ENCODE measurements around the gene MISP3. TPM values are rescaled to one million over a fixed set of nuclear protein-coding genes. Genes with fewer than 3 reads are reported as not detected.
"Not testable (repeated sequence)": the region's sequence is repeated elsewhere in the genome, so short reads cannot be mapped to it uniquely, and the experiment has no call there.

The MISP3 gene
- total RNA-seq, 1 experiment from 2014 or later = 5.2 TPM

DNA sequence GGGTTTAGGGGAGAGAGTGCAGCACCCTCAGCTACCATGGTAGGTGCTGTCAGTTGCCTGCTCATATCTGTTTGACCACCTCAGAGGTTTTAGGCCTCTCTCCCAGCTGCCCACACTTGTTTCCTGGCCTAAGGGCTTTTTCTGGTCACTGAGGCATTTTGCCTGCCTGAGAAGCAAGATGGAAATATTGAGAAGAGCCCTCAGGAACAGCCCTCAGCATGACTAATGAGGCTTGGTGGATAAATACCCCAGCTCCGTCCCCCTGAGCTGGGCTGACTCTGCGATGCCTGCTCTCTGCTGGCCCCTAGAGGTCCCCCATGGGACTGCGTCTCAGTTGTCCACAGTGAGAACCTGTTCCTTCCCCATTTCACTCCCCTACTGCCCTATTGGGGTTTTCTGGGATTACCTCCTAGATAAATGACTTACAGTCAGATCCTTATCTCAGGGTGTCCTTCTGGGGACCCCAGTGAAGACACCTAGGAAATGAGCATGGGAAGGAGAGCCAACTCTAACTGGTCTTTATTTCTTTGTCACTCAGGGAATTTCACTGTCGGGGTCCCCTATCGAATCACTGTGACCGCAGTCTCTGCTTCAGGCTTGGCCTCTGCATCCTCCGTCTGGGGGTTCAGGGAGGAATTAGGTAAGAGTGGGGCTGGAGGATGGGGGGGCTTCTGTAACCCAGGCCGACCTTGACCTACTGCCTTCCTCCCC lies 24.0 kb upstream of the MISP3 start:
- H3K4me3 Mint-ChIP-seq (ENCODE audit: unreplicated experiment) = no peak overlapping the region
- ChIA-PET CTCF (interaction anchor here (1.4 kb wide), 1 partner anchor 17 kb away, joined by 5 read pairs; the partner anchor contains the start of gene IL27RA), POLR2A (no interaction called here)
- peak in 1 of 2 experiments; percentile 71 for DNase-seq
- no peaks in the 10 kb centered on the region for H3K27me3 Mint-ChIP-seq (ENCODE audit: insufficient read depth, unreplicated experiment)
- H3K9me3 ChIP-seq = peaks cover 6% of the 10 kb centered on the region; the same call in 1 of the 2 replicates
- H3K4me1 Mint-ChIP-seq (ENCODE audit: low read depth, unreplicated experiment) = no peaks in the 10 kb centered on the region
- no peak overlapping the region for H3K27ac Mint-ChIP-seq (ENCODE audit: unreplicated experiment)
- no peaks in the 10 kb centered on the region for H3K27me3 ChIP-seq (replicated peaks; ENCODE audit: control insufficient read depth, insufficient read depth, low read length)
- no peaks in the 10 kb centered on the region for H3K9me3 Mint-ChIP-seq (ENCODE audit: unreplicated experiment)
- intact Hi-C loops (cut with micrococcal nuclease; ENCODE audit: unreplicated experiment) = no loop called here
- TF ChIP-seq, protein P1, sequence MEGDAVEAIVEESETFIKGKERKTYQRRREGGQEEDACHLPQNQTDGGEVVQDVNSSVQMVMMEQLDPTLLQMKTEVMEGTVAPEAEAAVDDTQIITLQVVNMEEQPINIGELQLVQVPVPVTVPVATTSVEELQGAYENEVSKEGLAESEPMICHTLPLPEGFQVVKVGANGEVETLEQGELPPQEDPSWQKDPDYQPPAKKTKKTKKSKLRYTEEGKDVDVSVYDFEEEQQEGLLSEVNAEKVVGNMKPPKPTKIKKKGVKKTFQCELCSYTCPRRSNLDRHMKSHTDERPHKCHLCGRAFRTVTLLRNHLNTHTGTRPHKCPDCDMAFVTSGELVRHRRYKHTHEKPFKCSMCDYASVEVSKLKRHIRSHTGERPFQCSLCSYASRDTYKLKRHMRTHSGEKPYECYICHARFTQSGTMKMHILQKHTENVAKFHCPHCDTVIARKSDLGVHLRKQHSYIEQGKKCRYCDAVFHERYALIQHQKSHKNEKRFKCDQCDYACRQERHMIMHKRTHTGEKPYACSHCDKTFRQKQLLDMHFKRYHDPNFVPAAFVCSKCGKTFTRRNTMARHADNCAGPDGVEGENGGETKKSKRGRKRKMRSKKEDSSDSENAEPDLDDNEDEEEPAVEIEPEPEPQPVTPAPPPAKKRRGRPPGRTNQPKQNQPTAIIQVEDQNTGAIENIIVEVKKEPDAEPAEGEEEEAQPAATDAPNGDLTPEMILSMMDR (IDR thresholded peaks at IDR 0.05; ENCODE audit: insufficient read depth in 1 of 2, low read depth in 1 of 2, low read length in 1 of 2, severe bottlenecking in 1 of 2, unreplicated experiment in 1 of 2) = peak; percentile 67 to 76
- no peaks in the 10 kb centered on the region for H3K36me3 ChIP-seq (ENCODE audit: control insufficient read depth, insufficient read depth, low read length)
- H3K36me3 Mint-ChIP-seq (ENCODE audit: insufficient read depth, unreplicated experiment) = peaks cover 7% of the 10 kb centered on the region
- no TSS peak for BruUV-seq (replicated peaks)
- H3K4me1 ChIP-seq = no peaks in the 10 kb centered on the region
- H3K4me3 ChIP-seq (ENCODE audit: low read depth, low read length) = no peak overlapping the region

DNA sequence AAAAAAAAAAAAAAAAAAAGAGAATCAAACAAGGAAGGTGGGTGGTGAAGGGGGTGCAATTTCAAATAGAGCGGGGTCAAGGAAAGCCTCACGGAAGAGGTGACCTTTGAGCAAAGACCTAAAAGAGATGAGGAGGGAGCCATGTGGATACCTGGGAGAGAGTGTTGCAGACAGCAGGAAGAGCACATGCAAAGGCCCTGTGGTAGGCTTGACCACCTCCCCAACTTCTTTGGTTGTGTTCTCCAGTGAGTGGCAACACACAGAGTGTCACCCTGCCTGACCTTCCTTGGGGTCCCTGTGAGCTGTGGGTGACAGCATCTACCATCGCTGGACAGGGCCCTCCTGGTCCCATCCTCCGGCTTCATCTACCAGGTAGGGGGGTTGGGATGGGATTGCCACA lies 22.1 kb upstream of the MISP3 start:
- Mint-ChIP-seq H3K4me1 (ENCODE audit: low read depth, unreplicated experiment) (no peaks in the 10 kb centered on the region), H3K27me3 (ENCODE audit: insufficient read depth, unreplicated experiment) (no peaks in the 10 kb centered on the region), H3K36me3 (ENCODE audit: insufficient read depth, unreplicated experiment) (peaks cover 12% of the 10 kb centered on the region), H3K27ac (ENCODE audit: unreplicated experiment) (no peak overlapping the region), H3K4me3 (ENCODE audit: unreplicated experiment) (no peak overlapping the region), H3K9me3 (ENCODE audit: unreplicated experiment) (no peaks in the 10 kb centered on the region)
- peaks cover 6% of the 10 kb centered on the region; the same call in 1 of the 2 replicates for H3K9me3 ChIP-seq
- ChIA-PET POLR2A (no interaction called here), CTCF (no interaction called here)
- no peak for DNase-seq
- intact Hi-C loops (cut with micrococcal nuclease; ENCODE audit: unreplicated experiment) = no loop called here
- H3K4me1 ChIP-seq = no peaks in the 10 kb centered on the region
- BruUV-seq (replicated peaks) = no TSS peak
- TF ChIP-seq, protein P1 (IDR thresholded peaks at IDR 0.05; ENCODE audit: insufficient read depth in 1 of 2, low read depth in 1 of 2, low read length in 1 of 2, severe bottlenecking in 1 of 2, unreplicated experiment in 1 of 2) = no peak
- no peak overlapping the region for H3K4me3 ChIP-seq (ENCODE audit: low read depth, low read length)
- H3K36me3 ChIP-seq (ENCODE audit: control insufficient read depth, insufficient read depth, low read length) = no peaks in the 10 kb centered on the region
- no peaks in the 10 kb centered on the region for H3K27me3 ChIP-seq (replicated peaks; ENCODE audit: control insufficient read depth, insufficient read depth, low read length)

DNA sequence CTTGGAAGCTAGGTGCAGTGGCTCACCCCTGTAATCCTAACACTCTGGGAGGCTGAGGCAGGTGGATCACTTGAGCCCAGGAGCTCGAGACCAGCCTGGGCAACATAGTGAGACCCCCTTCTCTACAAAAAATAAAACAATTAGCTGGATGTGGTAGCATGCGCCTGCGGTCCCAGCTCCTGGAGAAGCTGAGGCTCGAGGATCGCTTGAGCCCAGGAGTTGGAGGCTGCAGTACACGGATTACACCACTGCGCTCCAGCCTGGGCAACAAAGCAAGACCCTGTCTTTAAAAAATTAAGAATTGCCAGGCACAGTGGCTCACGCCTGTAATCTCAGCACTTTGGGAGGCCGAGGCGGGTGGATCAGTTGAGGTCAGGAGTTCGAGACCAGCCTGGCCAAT lies 21.6 kb upstream of the MISP3 start:
- H3K27me3 Mint-ChIP-seq (ENCODE audit: insufficient read depth, unreplicated experiment); H3K27me3 ChIP-seq (replicated peaks; ENCODE audit: control insufficient read depth, insufficient read depth, low read length); H3K36me3 ChIP-seq (ENCODE audit: control insufficient read depth, insufficient read depth, low read length); H3K27ac Mint-ChIP-seq (ENCODE audit: unreplicated experiment); H3K9me3 Mint-ChIP-seq (ENCODE audit: unreplicated experiment); CTCF ChIA-PET; POLR2A ChIA-PET; H3K4me3 ChIP-seq (ENCODE audit: low read depth, low read length); BruUV-seq (replicated peaks); H3K4me1 Mint-ChIP-seq (ENCODE audit: low read depth, unreplicated experiment); H3K9me3 ChIP-seq; H3K4me3 Mint-ChIP-seq (ENCODE audit: unreplicated experiment); DNase-seq; intact Hi-C loops (cut with micrococcal nuclease; ENCODE audit: unreplicated experiment); H3K4me1 ChIP-seq: not testable (repeated sequence)
- H3K36me3 Mint-ChIP-seq (ENCODE audit: insufficient read depth, unreplicated experiment) = peaks cover 12% of the 10 kb centered on the region
